Sigmoid colon (tissue), 4 donors: Measurements from ENCODE around the gene LRFN2.

Experiments used
- EP300 ChIP-seq, 4 donors: sonication (generic); formaldehyde crosslinking; IDR thresholded peaks; one replicate each; pipeline ENCODE4 v1.6.1; 2017; ENCODE audit warnings: antibody characterized with exemption in 4 of 4
- TF ChIP-seq, protein P1 (sequence below), 4 experiments: fragments of 450-650 bp in 3 of 4; fragments of 200-600 bp in 1 of 4; IDR thresholded peaks; one replicate each; pipeline ENCODE4 v1.5.1; 2016 to 2019; ENCODE audit warnings: antibody characterized with exemption in 4 of 4, mild to moderate bottlenecking in 3 of 4, moderate library complexity in 2 of 4

DNA sequence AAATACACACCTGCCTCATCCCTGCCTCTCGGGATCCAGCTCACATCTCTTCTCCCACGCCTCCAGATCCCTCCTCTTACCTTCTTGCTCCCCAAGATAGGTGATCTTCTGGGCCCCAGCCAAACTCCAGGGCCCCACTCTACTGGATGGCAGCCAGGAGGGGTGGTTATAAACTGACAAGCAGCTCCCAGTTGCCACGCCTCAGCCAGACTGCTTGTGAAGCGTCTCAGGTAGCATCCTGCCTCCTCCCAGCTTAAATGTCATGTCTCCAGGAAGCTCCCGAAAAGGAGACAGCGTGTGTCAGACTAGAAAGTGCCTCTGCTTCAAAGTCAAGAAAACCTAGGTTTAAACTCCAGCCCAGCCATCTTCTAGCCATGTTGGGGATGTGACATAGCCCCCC is 114.1 kb downstream of the LRFN2 start:
- TF ChIP-seq, protein P1, sequence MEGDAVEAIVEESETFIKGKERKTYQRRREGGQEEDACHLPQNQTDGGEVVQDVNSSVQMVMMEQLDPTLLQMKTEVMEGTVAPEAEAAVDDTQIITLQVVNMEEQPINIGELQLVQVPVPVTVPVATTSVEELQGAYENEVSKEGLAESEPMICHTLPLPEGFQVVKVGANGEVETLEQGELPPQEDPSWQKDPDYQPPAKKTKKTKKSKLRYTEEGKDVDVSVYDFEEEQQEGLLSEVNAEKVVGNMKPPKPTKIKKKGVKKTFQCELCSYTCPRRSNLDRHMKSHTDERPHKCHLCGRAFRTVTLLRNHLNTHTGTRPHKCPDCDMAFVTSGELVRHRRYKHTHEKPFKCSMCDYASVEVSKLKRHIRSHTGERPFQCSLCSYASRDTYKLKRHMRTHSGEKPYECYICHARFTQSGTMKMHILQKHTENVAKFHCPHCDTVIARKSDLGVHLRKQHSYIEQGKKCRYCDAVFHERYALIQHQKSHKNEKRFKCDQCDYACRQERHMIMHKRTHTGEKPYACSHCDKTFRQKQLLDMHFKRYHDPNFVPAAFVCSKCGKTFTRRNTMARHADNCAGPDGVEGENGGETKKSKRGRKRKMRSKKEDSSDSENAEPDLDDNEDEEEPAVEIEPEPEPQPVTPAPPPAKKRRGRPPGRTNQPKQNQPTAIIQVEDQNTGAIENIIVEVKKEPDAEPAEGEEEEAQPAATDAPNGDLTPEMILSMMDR (IDR thresholded peaks at IDR 0.05), result no peak
- TF ChIP-seq EP300 (IDR thresholded peaks at IDR 0.05), result no peak
